ENCODE results near the gene OXT.
A peak's percentile ranks its signal among the peaks of the same experiment; 100 is the strongest.

- TF ChIP-seq FOSL2 (CRISPR knock-in tag; IDR thresholded peaks at IDR 0.05) = no peak
- TF ChIP-seq E2F1 (CRISPR knock-in tag; IDR thresholded peaks at IDR 0.05) = no peak
- peak; percentile 33; the same call in 1 of the 2 replicates for TF ChIP-seq ZNF292 (CRISPR knock-in tag; IDR thresholded peaks at IDR 0.05; ENCODE audit: borderline replicate concordance, low read depth)
- TF ChIP-seq CTCF (CRISPR knock-in tag; IDR thresholded peaks at IDR 0.05) = no peak
- TF ChIP-seq HOXA7 (CRISPR knock-in tag; IDR thresholded peaks at IDR 0.05) = no peak
- no peak for TF ChIP-seq TRIM24 (CRISPR knock-in tag; IDR thresholded peaks at IDR 0.05)
- no peak for TF ChIP-seq CEBPB (IDR thresholded peaks at IDR 0.05; ENCODE audit: borderline replicate concordance, low read depth, low read length)
- no peak for TF ChIP-seq ETS1 (CRISPR knock-in tag; IDR thresholded peaks at IDR 0.05)
- no peak for TF ChIP-seq ZKSCAN1 (IDR thresholded peaks at IDR 0.05; ENCODE audit: low read length)
- TF ChIP-seq ZNF616 (CRISPR knock-in tag; IDR thresholded peaks at IDR 0.05; ENCODE audit: low read depth) = no peak
- TF ChIP-seq ZSCAN5A (CRISPR knock-in tag; IDR thresholded peaks at IDR 0.05; ENCODE audit: borderline replicate concordance) = no peak
- 0 out of 2 replicates have a peak, but pooled peaks have one; percentile 23 for TF ChIP-seq ZNF205 (CRISPR knock-in tag; IDR thresholded peaks at IDR 0.05)
- TF ChIP-seq ZNF142 (CRISPR knock-in tag; IDR thresholded peaks at IDR 0.05) = no peak
- TF ChIP-seq MTF2 (CRISPR knock-in tag; IDR thresholded peaks at IDR 0.05; ENCODE audit: borderline replicate concordance) = no peak
Measured at GRCh38 chr20:3045042-3045815, 26.2 kb upstream of the OXT start.
